T-cell (primary cell): ENCODE data around the gene AFF1. TPM values are rescaled to one million over a fixed set of nuclear protein-coding genes. Genes with fewer than 3 reads are reported as not detected.
A peak's percentile ranks its signal among the peaks of the same experiment; 100 is the strongest.
"Not testable (repeated sequence)": the region's sequence is repeated elsewhere in the genome, so short reads cannot be mapped to it uniquely, and the experiment has no call there.

Experiments used
- ATAC-seq, 4 experiments: fragments of 200-7000 bp in 3 of 4; fragments of 150-1000 bp in 1 of 4; cut with Tn5 transposase; replicated peaks in 1 of 4; 1 replicate in 3 of 4; 2 replicates in 1 of 4; pipeline ENCODE4 v1.10.0; 2021; ENCODE audit warnings: moderate library complexity in 3 of 4, mild to moderate bottlenecking in 2 of 4, moderate number of reproducible peaks in 1 of 4
- CTCF ChIA-PET, 2 donors: fragments of 300-600 bp; sonication (Branson Sonifier 250); formaldehyde crosslinking; loops; one replicate each; lab custom pipeline; 2022; ENCODE audit warnings: antibody characterized with exemption in 2 of 2; lab: Charles Lee
- POLR2A ChIA-PET, 2 donors: fragments of 300-600 bp; sonication (Branson Sonifier 250); formaldehyde crosslinking; loops; one replicate each; lab custom pipeline; 2022; ENCODE audit warnings: antibody characterized with exemption in 2 of 2; lab: Charles Lee
- DNase-seq, 35 experiments: peaks; one replicate each; pipeline versions ENCODE4 v3.0.0 to v3.0.0-alpha.2; 2013 to 2023
- H3K27ac ChIP-seq: one replicate; pipeline ENCODE4 v1.5.1; 2013; ENCODE audit warnings: low read length
- H3K27me3 ChIP-seq, 2 experiments: replicated peaks in 1 of 2; 1 replicate in 1 of 2; 2 replicates in 1 of 2; pipeline versions ENCODE4 v1.6.1 to v1.7.0; 2013; ENCODE audit warnings: low read length in 1 of 2, mixed read lengths in 1 of 2; ENCODE audit not compliant: control insufficient read depth in 2 of 2, insufficient read depth in 2 of 2; ENCODE audit errors: extremely low read depth in 1 of 2
- H3K36me3 ChIP-seq, 2 donors: 1 replicate in 1 of 2; 2 replicates in 1 of 2; pipeline versions ENCODE4 v1.6.1 to v1.7.0; 2013; ENCODE audit warnings: low read length in 1 of 2; ENCODE audit not compliant: control insufficient read depth in 2 of 2, insufficient read depth in 1 of 2; ENCODE audit errors: extremely low read depth in 1 of 2
- H3K4me1 ChIP-seq, 2 experiments: 1 replicate in 1 of 2; 2 replicates in 1 of 2; pipeline versions ENCODE4 v1.6.1 to v1.7.0; 2013; ENCODE audit warnings: low read length in 2 of 2, mixed read lengths in 1 of 2; ENCODE audit not compliant: insufficient read depth in 2 of 2, control insufficient read depth in 1 of 2; ENCODE audit errors: extremely low read depth in 1 of 2
- H3K4me3 ChIP-seq, 2 donors: 1 replicate in 1 of 2; 2 replicates in 1 of 2; pipeline versions ENCODE4 v1.5.1 to v1.7.0; 2013; ENCODE audit warnings: mild to moderate bottlenecking in 2 of 2, low read length in 1 of 2, moderate library complexity in 1 of 2; ENCODE audit not compliant: control insufficient read depth in 1 of 2; ENCODE audit errors: extremely low read depth in 1 of 2
- H3K9me3 ChIP-seq: 2 replicates; pipeline ENCODE4 v1.7.0; 2013
- H3K27ac Mint-ChIP-seq, 2 donors: one replicate each; pipeline ENCODE4 v1.8.0; 2020 to 2021; ENCODE audit warnings: mild to moderate bottlenecking in 2 of 2, mixed read lengths in 2 of 2
- H3K27me3 Mint-ChIP-seq, 2 donors: one replicate each; pipeline ENCODE4 v1.8.0; 2021 to 2022; ENCODE audit warnings: mixed read lengths in 2 of 2
- H3K36me3 Mint-ChIP-seq: one replicate; pipeline ENCODE4 v1.8.0; 2021; ENCODE audit warnings: mixed read lengths
- H3K4me1 Mint-ChIP-seq, 3 donors: one replicate each; pipeline ENCODE4 v1.8.0; 2020 to 2022; ENCODE audit warnings: mixed read lengths in 3 of 3, mild to moderate bottlenecking in 1 of 3
- H3K4me3 Mint-ChIP-seq, 3 donors: one replicate each; pipeline ENCODE4 v1.8.0; 2020 to 2022; ENCODE audit warnings: mild to moderate bottlenecking in 3 of 3, mixed read lengths in 3 of 3, moderate library complexity in 3 of 3
- H3K9me3 Mint-ChIP-seq, 3 donors: one replicate each; pipeline ENCODE4 v1.8.0; 2020 to 2022; ENCODE audit warnings: mixed read lengths in 3 of 3
- WGBS: methylation state at CpG from one replicate; pipeline ENCODE4 v1.1.5; 2013; ENCODE audit warnings: missing lambda C conversion rate; ENCODE audit not compliant: insufficient coverage; 5-methylcytosine and 5-hydroxymethylcytosine counted together
- total RNA-seq, 35 experiments: library from RNA in 6 of 35; stranded (reverse) in 6 of 35; fragments of 120-200 nt in 1 of 35; gene quantifications; one replicate each; pipeline versions ENCODE4 v1.2.1 to v1.2.4 and lab custom pipeline; 2013 to 2026

The AFF1 gene
- total RNA-seq, 5 donors from 2014 or later (not counting 1 experiment from before 2014, with no cell fraction given): 65.3 to 112 (median 93.4) TPM

DNA sequence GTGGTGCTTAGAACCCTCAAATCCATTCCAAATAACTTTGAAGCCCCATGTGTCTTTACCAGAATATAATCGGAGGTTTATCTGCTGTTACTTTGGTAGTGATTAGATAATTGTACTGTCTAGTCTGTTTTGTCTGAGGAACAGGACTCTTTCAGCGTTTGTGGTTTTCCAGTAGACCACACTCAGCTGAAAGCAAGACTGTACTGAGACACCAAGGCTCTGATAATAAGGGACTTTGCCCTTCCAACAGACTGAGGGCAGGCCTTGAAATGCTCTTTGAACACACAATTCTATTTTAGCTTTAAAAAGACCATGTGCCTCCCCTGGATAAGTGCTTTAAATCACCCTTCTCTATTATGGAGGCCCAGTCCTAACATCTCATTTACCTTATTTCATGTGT, 209.5 kb downstream of the AFF1 start:
- ChIA-PET POLR2A (no interaction called here), CTCF (no interaction called here)
- H3K27ac ChIP-seq: no peak overlapping the region
- Mint-ChIP-seq H3K27ac (peak overlapping the region in 1 of 2 donors; percentile 7), H3K9me3 (no peaks in the 10 kb centered on the region), H3K4me3 (no peak overlapping the region), H3K4me1 (peaks cover 0 to 2% (median 0%) of the 10 kb centered on the region in 3 donors), H3K36me3 (peaks cover 26% of the 10 kb centered on the region), H3K27me3 (no peaks in the 10 kb centered on the region)
- H3K4me1 ChIP-seq: no peaks in the 10 kb centered on the region
- no peaks in the 10 kb centered on the region for H3K9me3 ChIP-seq
- DNase-seq (no peak), ATAC-seq (no peak)
- H3K36me3 ChIP-seq: peaks cover 0 to 13% of the 10 kb centered on the region in 2 donors
- 50% methylated on average over 1 of the region's 2 CpGs for WGBS
- H3K27me3 ChIP-seq: no peaks in the 10 kb centered on the region
- no peak overlapping the region for H3K4me3 ChIP-seq

- ATAC-seq, DNase-seq, H3K4me3 Mint-ChIP-seq, H3K27ac Mint-ChIP-seq, H3K9me3 Mint-ChIP-seq, H3K27ac ChIP-seq, H3K4me3 ChIP-seq, H3K27me3 Mint-ChIP-seq, H3K27me3 ChIP-seq, H3K9me3 ChIP-seq, H3K4me1 ChIP-seq, POLR2A ChIA-PET, H3K4me1 Mint-ChIP-seq: not testable (repeated sequence)
- H3K36me3 ChIP-seq: peaks cover 0 to 13% of the 10 kb centered on the region in 2 donors
- CTCF ChIA-PET: interaction anchor here (0.6 to 1.1 kb wide), 3 partner anchors 47 to 223 kb away, joined by 3 to 12 read pairs (median 3); no protein-coding TSS in a partner anchor
- WGBS: 100% methylated on average over 1 of the region's 6 CpGs
- peaks cover 19% of the 10 kb centered on the region for H3K36me3 Mint-ChIP-seq
These were observed 211.1 kb downstream of the AFF1 start for GRCh38 chr4:87145934-87146333.

DNA sequence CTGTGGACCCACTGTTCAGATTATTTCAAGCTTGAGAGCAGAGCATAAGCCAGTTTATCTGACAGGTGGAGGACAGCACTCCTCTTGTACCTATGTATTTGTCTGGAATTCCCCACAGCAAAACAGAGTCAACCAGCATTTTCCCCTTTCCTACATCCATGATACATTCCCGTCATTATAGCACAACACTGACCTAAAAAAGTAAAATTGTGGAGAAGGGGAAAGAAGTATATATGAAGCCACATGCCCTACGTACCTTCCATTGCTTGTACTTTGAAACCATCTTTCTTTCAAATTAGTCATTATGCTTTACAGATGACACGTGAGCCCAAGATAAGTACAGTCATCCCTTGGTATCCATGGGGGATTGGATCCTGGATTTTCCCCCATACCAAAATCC, 212.3 kb downstream of the AFF1 start:
- Mint-ChIP-seq H3K27me3 (no peaks in the 10 kb centered on the region), H3K9me3 (no peaks in the 10 kb centered on the region), H3K36me3 (peaks cover 11% of the 10 kb centered on the region), H3K4me3 (no peak overlapping the region), H3K27ac (peak overlapping the region in 1 of 2 donors; percentile 34), H3K4me1 (peaks cover 2 to 6% (median 4%) of the 10 kb centered on the region in 3 donors)
- ChIA-PET CTCF (interaction anchor here in 1 of 2 donors (1.1 kb wide), 1 partner anchor 88 kb away, joined by 12 read pairs; no protein-coding TSS in a partner anchor), POLR2A (no interaction called here)
- Histone ChIP-seq H3K27ac (no peak overlapping the region), H3K4me3 (no peak overlapping the region), H3K36me3 (peaks cover 0 to 5% of the 10 kb centered on the region in 2 donors), H3K9me3 (no peaks in the 10 kb centered on the region), H3K4me1 (no peaks in the 10 kb centered on the region), H3K27me3 (no peaks in the 10 kb centered on the region)
- no CpG with 5 or more reads among the region's 3 CpGs for WGBS
- no peak for DNase-seq
- no peak for ATAC-seq

DNA sequence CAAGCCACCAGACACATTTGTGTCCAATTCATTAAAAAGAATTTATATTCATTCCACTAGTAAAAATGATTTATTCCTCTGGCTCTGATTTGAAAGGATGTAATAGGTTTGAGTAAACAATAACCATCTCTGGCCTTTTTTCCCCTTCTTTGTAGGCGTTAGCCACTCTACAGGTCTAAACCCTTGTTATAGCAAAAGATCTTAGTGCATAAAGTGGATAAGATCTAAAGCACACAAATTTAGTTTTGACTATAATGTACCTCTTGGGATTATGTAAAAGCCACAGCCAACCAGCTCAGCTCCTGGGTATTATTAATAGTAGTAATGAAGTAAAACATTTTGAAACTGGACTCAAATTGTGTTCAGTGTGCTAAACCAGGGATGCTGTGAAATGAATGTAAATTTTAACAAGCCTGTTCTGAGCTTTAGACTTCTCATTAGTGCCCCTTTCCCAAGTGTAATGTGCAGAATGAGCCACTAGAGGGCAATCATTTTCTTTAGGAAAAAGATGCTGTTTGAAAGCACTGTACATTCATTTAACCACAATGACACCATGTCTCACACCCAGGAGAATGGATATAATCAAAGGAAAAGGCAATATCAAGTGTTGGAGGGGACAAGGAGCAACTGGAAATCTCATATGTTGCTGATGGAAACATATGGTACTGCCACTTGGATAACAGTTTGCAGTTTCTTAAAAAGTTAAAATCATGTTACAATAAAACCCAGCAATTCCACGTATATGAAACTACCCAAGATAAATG, 215.9 kb downstream of the AFF1 start:
- DNase-seq (peak in 24 of 35 experiments; percentile 1 to 80 (median 24)), ATAC-seq (peak; percentile 64 to 76 (median 70))
- Histone ChIP-seq H3K27me3 (no peaks in the 10 kb centered on the region), H3K4me1 (no peaks in the 10 kb centered on the region), H3K9me3 (no peaks in the 10 kb centered on the region), H3K4me3 (no peak overlapping the region), H3K27ac (no peak overlapping the region), H3K36me3 (no peaks in the 10 kb centered on the region)
- no peak overlapping the region for H3K4me3 Mint-ChIP-seq
- H3K36me3 Mint-ChIP-seq: no peaks in the 10 kb centered on the region
- no peaks in the 10 kb centered on the region for H3K9me3 Mint-ChIP-seq
- CTCF ChIA-PET: interaction anchor here (0.6 to 3.1 kb wide), 23 partner anchors 11 to 1334 kb away, joined by 3 to 29 read pairs (median 5); partner anchors contain the start of gene KLHL8 (in 1 of the 2)
- peaks cover 2 to 6% (median 2%) of the 10 kb centered on the region in 3 donors for H3K4me1 Mint-ChIP-seq
- H3K27me3 Mint-ChIP-seq: no peaks in the 10 kb centered on the region
- H3K27ac Mint-ChIP-seq: no peak overlapping the region
- no CpG with 5 or more reads among the region's 2 CpGs for WGBS
- POLR2A ChIA-PET: interaction anchor here in 1 of 2 donors (0.5 to 0.7 kb wide), 2 partner anchors 144 to 167 kb away, joined by 3 to 5 read pairs; no protein-coding TSS in a partner anchor

DNA sequence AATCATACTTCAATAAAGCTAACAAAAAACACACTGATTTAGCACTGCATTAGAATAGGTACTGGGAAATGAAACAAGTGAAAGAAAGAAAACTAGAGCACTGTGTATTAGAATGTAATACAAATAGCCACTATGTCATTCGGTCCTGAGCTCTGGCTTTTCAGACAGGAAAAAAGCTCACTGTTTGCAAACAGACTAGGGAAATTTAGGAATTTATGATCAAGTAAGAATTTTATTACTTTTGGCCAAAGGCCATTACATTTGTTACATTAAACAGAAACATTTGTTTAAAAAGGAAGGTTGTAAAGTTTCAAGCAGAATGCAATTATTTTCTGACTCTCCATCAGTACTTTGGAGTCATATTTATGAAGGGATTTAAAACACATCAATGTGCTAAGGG, 216.9 kb downstream of the AFF1 start:
- Mint-ChIP-seq H3K9me3 (no peaks in the 10 kb centered on the region), H3K27me3 (no peaks in the 10 kb centered on the region), H3K4me3 (no peak overlapping the region), H3K27ac (no peak overlapping the region), H3K4me1 (peaks cover 2 to 6% (median 2%) of the 10 kb centered on the region in 3 donors), H3K36me3 (no peaks in the 10 kb centered on the region)
- Histone ChIP-seq H3K36me3 (no peaks in the 10 kb centered on the region), H3K27ac (no peak overlapping the region), H3K27me3 (no peaks in the 10 kb centered on the region), H3K4me1 (no peaks in the 10 kb centered on the region), H3K9me3 (no peaks in the 10 kb centered on the region), H3K4me3 (no peak overlapping the region)
- ATAC-seq: no peak
- WGBS: no CpG with 5 or more reads among the region's 1 CpG
- ChIA-PET CTCF (interaction anchor here (0.5 to 3.1 kb wide), 8 partner anchors 10 to 313 kb away, joined by 3 to 29 read pairs (median 4); partner anchors contain the start of gene KLHL8 (in 1 of the 2)), POLR2A (interaction anchor here (0.5 to 0.7 kb wide), 2 partner anchors 87 to 146 kb away, joined by 3 read pairs; no protein-coding TSS in a partner anchor)
- no peak for DNase-seq

GRCh38 chr4:87152310-87153041, 217.7 kb downstream of the AFF1 start:
- no peaks in the 10 kb centered on the region for H3K9me3 ChIP-seq
- no peaks in the 10 kb centered on the region for H3K9me3 Mint-ChIP-seq
- no peak overlapping the region for H3K27ac Mint-ChIP-seq
- H3K27ac ChIP-seq: no peak overlapping the region
- 90% methylated on average over 9 of the region's 14 CpGs for WGBS
- ChIA-PET CTCF (interaction anchor here in 1 of 2 donors (0.5 to 3.1 kb wide), 5 partner anchors 9 to 313 kb away, joined by 3 to 29 read pairs (median 5); no protein-coding TSS in a partner anchor), POLR2A (interaction anchor here in 1 of 2 donors (0.5 kb wide), 2 partner anchors 9 to 86 kb away, joined by 3 to 5 read pairs; no protein-coding TSS in a partner anchor)
- H3K27me3 ChIP-seq: no peaks in the 10 kb centered on the region
- H3K4me1 ChIP-seq: no peaks in the 10 kb centered on the region
- H3K27me3 Mint-ChIP-seq: no peaks in the 10 kb centered on the region
- ATAC-seq: no peak
- H3K4me3 ChIP-seq: no peak overlapping the region
- DNase-seq: no peak
- no peak overlapping the region for H3K4me3 Mint-ChIP-seq
- H3K36me3 ChIP-seq: no peaks in the 10 kb centered on the region
- H3K36me3 Mint-ChIP-seq: no peaks in the 10 kb centered on the region
- H3K4me1 Mint-ChIP-seq: peaks cover 2 to 6% (median 2%) of the 10 kb centered on the region in 3 donors
